Activated CD8-positive, alpha-beta memory T cell treated with anti-CD3 and anti-CD28 coated beads, Interleukin-2, amount 50 U/mL, for 4 hours (primary cell): ENCODE data around the gene MIF.
A peak's percentile ranks its signal among the peaks of the same experiment; 100 is the strongest.
"Not testable (repeated sequence)": the region's sequence is repeated elsewhere in the genome, so short reads cannot be mapped to it uniquely, and the experiment has no call there.

Experiments
- DNase-seq: peaks from one replicate; pipeline ENCODE4 v3.0.0-alpha.2; 2020

The MIF gene

GRCh38 chr22:23904573-23905254, 10.5 kb downstream of the MIF start:
- no peak for DNase-seq

GRCh38 chr22:23906641-23907040, 12.5 kb downstream of the MIF start:
- no peak for DNase-seq

- not testable (repeated sequence) for DNase-seq
Measured at GRCh38 chr22:23907423-23907822, 13.2 kb downstream of the MIF start.

GRCh38 chr22:23908587-23909205, 14.5 kb downstream of the MIF start:
- DNase-seq, result no peak

GRCh38 chr22:23909296-23909898, 15.2 kb downstream of the MIF start:
- no peak for DNase-seq

GRCh38 chr22:23910496-23911190, 16.5 kb downstream of the MIF start:
- no peak for DNase-seq

GRCh38 chr22:23911318-23911980, 17.3 kb downstream of the MIF start:
- no peak for DNase-seq

GRCh38 chr22:23912293-23912903, 18.2 kb downstream of the MIF start:
- DNase-seq, result no peak

GRCh38 chr22:23913306-23913660, 19.1 kb downstream of the MIF start:
- DNase-seq, result no peak

GRCh38 chr22:23913661-23914353, 19.6 kb downstream of the MIF start:
- peak; percentile 99 for DNase-seq

GRCh38 chr22:23915290-23915689, 21.1 kb downstream of the MIF start:
- DNase-seq, result no peak

- DNase-seq, result not testable (repeated sequence)
Measured at GRCh38 chr22:23920267-23920611, 26.1 kb downstream of the MIF start.

- not testable (repeated sequence) for DNase-seq
Measured at GRCh38 chr22:23921586-23922201, 27.5 kb downstream of the MIF start.

- DNase-seq, result no peak
Measured at GRCh38 chr22:23922921-23923320, 28.7 kb downstream of the MIF start.

- no peak for DNase-seq
Measured at GRCh38 chr22:23925020-23925606, 30.9 kb downstream of the MIF start.

- DNase-seq, result no peak
Measured at GRCh38 chr22:23926561-23926960, 32.4 kb downstream of the MIF start.

GRCh38 chr22:23938328-23939016, 44.3 kb downstream of the MIF start:
- no peak for DNase-seq

GRCh38 chr22:23939017-23939357, 44.8 kb downstream of the MIF start:
- DNase-seq, result no peak

- DNase-seq, result not testable (repeated sequence)
Measured at GRCh38 chr22:23940166-23940565, 46.0 kb downstream of the MIF start.
